ENCODE measurements around the gene INTS1.

Gene INTS1

DNA sequence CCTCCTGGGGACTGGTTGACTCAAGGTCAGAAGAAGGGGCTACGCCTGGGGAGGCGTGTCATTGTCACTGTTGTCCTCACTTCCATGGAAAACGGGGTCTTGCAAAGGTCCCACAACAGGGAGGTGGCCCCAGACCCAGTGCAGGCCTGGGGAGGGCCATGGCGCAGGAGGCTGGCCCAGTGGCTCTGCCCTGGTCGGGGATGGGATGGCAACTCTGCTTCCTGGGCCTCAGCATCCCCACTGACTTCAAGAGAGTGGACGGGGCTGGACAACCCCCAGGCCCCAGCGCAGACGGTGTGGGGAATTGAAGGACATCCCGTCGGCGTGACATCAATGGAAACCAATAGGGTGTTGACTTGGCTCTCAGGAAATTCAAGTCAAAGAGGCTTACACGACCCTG, 80.1 kb downstream of the INTS1 start:
- Histone ChIP-seq H3K18ac (ENCODE audit: low read depth in 1 of 2, low read length in 2 of 2) (no peak overlapping the region), H3K27me3 (ENCODE audit: control insufficient read depth in 1 of 2, insufficient read depth in 1 of 2, low read length in 2 of 2) (peaks cover 17 to 64% of the 10 kb centered on the region in 2 experiments), H3K9ac (ENCODE audit: low read length) (no peak overlapping the region), H2AK5ac (ENCODE audit: low read length, severe bottlenecking) (no peak overlapping the region), H3K27ac (ENCODE audit: low read length, poor library complexity, severe bottlenecking) (no peak overlapping the region), H3K79me1 (replicated peaks; ENCODE audit: low read length, poor library complexity, severe bottlenecking) (no peaks in the 10 kb centered on the region), H3K9me3 (ENCODE audit: control insufficient read depth, low read length) (no peaks in the 10 kb centered on the region), H2BK120ac (ENCODE audit: low read depth, low read length) (no peak overlapping the region), H4K91ac (ENCODE audit: low read length) (no peak overlapping the region), H3K36me3 (ENCODE audit: control insufficient read depth in 1 of 2, insufficient read depth in 2 of 2, low read depth in 1 of 2, low read length in 2 of 2) (no peaks in the 10 kb centered on the region), H2BK12ac (ENCODE audit: low read length in 2 of 2) (no peak overlapping the region), H3K14ac (ENCODE audit: low read length in 2 of 2) (no peak overlapping the region), H3K4me2 (ENCODE audit: low read length, poor library complexity, severe bottlenecking) (no peak overlapping the region), H3K4ac (ENCODE audit: low read depth in 1 of 2, low read length in 2 of 2) (no peak overlapping the region), H2AFZ (ENCODE audit: low read depth, low read length) (no peak overlapping the region), H3K23ac (ENCODE audit: low read length in 2 of 2) (no peak overlapping the region), H2BK5ac (ENCODE audit: low read depth, low read length, poor library complexity, severe bottlenecking) (no peak overlapping the region), H3K4me1 (ENCODE audit: control insufficient read depth, insufficient read depth, low read depth, low read length) (peaks cover 2% of the 10 kb centered on the region), H3K4me3 (ENCODE audit: insufficient read depth in 1 of 2, low read depth in 1 of 2, low read length in 2 of 2) (no peak overlapping the region), H4K8ac (ENCODE audit: low read length) (no peak overlapping the region), H2BK15ac (ENCODE audit: low read depth, poor library complexity, severe bottlenecking) (no peak overlapping the region)
- DNase-seq, result no peak
- 83% methylated on average over 12 of the region's 12 CpGs for WGBS

DNA sequence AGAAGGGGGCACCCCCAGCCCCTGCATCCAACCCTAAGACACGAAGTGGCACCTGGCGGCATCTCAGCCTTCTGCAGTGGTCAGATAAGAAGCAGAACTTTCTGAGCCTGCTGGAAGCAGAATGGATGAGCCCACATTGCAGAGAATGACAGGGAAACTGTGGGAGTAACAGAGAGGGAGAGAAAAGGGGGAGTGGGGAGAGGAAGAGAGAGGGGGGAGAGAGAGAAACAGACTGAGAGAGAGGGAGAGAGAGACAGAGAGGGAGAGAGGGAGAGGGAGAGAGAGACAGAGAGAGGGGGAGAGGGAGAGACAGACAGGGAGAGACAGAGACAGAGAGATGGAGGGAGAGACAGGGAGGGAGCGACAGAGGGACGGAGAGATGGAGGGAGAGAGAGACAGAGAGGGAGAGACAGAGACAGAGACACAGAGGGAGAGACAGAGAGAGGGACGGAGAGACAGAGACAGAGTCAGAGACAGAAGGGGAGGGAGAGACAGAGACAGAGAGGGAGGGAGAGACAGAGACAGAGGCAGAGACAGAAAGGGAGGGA, 80.9 kb downstream of the INTS1 start:
- no peak overlapping the region for H3K27ac ChIP-seq (ENCODE audit: low read length, poor library complexity, severe bottlenecking)
- H2AK5ac ChIP-seq (ENCODE audit: low read length, severe bottlenecking), result no peak overlapping the region
- H3K27me3 ChIP-seq (ENCODE audit: control insufficient read depth in 1 of 2, insufficient read depth in 1 of 2, low read length in 2 of 2), result peaks cover 17 to 62% of the 10 kb centered on the region in 2 experiments
- H2BK5ac ChIP-seq (ENCODE audit: low read depth, low read length, poor library complexity, severe bottlenecking), result no peak overlapping the region
- H3K14ac ChIP-seq (ENCODE audit: low read length in 2 of 2), result no peak overlapping the region
- no peak overlapping the region for H2BK120ac ChIP-seq (ENCODE audit: low read depth, low read length)
- peaks cover 2% of the 10 kb centered on the region for H3K4me1 ChIP-seq (ENCODE audit: control insufficient read depth, insufficient read depth, low read depth, low read length)
- no peak overlapping the region for H3K4ac ChIP-seq (ENCODE audit: low read depth in 1 of 2, low read length in 2 of 2)
- no peak overlapping the region for H3K23ac ChIP-seq (ENCODE audit: low read length in 2 of 2)
- 75% methylated on average over 5 of the region's 5 CpGs for WGBS
- H2BK15ac ChIP-seq (ENCODE audit: low read depth, poor library complexity, severe bottlenecking), result no peak overlapping the region
- no peak overlapping the region for H4K8ac ChIP-seq (ENCODE audit: low read length)
- H3K9me3 ChIP-seq (ENCODE audit: control insufficient read depth, low read length), result no peaks in the 10 kb centered on the region
- no peak overlapping the region for H4K91ac ChIP-seq (ENCODE audit: low read length)
- no peak overlapping the region for H3K4me3 ChIP-seq (ENCODE audit: insufficient read depth in 1 of 2, low read depth in 1 of 2, low read length in 2 of 2)
- no peaks in the 10 kb centered on the region for H3K36me3 ChIP-seq (ENCODE audit: control insufficient read depth in 1 of 2, insufficient read depth in 2 of 2, low read depth in 1 of 2, low read length in 2 of 2)
- no peaks in the 10 kb centered on the region for H3K79me1 ChIP-seq (replicated peaks; ENCODE audit: low read length, poor library complexity, severe bottlenecking)
- H3K4me2 ChIP-seq (ENCODE audit: low read length, poor library complexity, severe bottlenecking), result no peak overlapping the region
- no peak overlapping the region for H3K18ac ChIP-seq (ENCODE audit: low read depth in 1 of 2, low read length in 2 of 2)
- no peak overlapping the region for H2AFZ ChIP-seq (ENCODE audit: low read depth, low read length)
- H2BK12ac ChIP-seq (ENCODE audit: low read length in 2 of 2), result no peak overlapping the region
- H3K9ac ChIP-seq (ENCODE audit: low read length), result no peak overlapping the region
- DNase-seq, result no peak

DNA sequence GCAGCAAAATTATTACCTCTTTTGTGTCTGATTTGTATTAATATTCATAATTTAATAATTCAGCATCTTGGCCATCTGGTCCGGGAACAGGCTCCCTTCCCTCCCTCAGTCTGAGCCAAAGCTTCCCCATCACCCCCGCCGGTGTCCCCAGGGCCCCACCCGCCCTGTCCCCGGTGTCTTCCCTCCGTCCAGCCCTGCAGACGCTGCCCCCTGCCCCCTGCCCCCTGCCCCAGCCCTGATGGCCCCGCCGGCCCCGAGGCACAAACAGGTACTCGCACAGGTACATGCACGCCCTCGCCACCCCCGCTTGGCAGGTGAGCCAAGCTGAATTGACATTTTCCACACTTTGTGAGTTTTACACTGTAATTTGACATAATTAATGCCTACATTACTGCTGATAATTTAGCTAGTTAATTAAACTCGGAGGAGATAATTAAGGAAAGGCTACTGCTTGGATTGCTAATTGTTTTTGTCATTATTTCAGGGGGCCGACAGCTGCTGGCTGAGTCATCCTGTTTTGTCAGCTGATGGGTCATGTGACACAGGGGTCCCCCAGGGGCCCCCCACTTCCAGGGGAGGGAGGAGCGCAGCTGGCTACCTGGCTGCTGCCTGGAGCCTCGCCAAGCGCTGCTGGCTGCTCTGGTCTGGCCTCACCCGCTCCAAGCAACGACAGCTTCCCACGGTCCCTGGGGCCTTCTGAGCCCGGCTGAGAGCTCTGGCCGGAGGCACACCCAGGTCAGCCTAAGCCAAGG, 81.5 kb downstream of the INTS1 start:
- Histone ChIP-seq H4K91ac (ENCODE audit: low read length) (no peak overlapping the region), H2BK15ac (ENCODE audit: low read depth, poor library complexity, severe bottlenecking) (no peak overlapping the region), H3K36me3 (ENCODE audit: control insufficient read depth in 1 of 2, insufficient read depth in 2 of 2, low read depth in 1 of 2, low read length in 2 of 2) (no peaks in the 10 kb centered on the region), H3K18ac (ENCODE audit: low read depth in 1 of 2, low read length in 2 of 2) (no peak overlapping the region), H3K14ac (ENCODE audit: low read length in 2 of 2) (no peak overlapping the region), H2BK12ac (ENCODE audit: low read length in 2 of 2) (no peak overlapping the region), H3K4me1 (ENCODE audit: control insufficient read depth, insufficient read depth, low read depth, low read length) (peaks cover 2% of the 10 kb centered on the region), H3K27ac (ENCODE audit: low read length, poor library complexity, severe bottlenecking) (no peak overlapping the region), H3K4me2 (ENCODE audit: low read length, poor library complexity, severe bottlenecking) (no peak overlapping the region), H2AK5ac (ENCODE audit: low read length, severe bottlenecking) (no peak overlapping the region), H3K9ac (ENCODE audit: low read length) (no peak overlapping the region), H2AFZ (ENCODE audit: low read depth, low read length) (no peak overlapping the region), H2BK5ac (ENCODE audit: low read depth, low read length, poor library complexity, severe bottlenecking) (no peak overlapping the region), H3K23ac (ENCODE audit: low read length in 2 of 2) (no peak overlapping the region), H4K8ac (ENCODE audit: low read length) (no peak overlapping the region), H3K79me1 (replicated peaks; ENCODE audit: low read length, poor library complexity, severe bottlenecking) (no peaks in the 10 kb centered on the region), H3K27me3 (ENCODE audit: control insufficient read depth in 1 of 2, insufficient read depth in 1 of 2, low read length in 2 of 2) (peaks cover 17 to 67% of the 10 kb centered on the region in 2 experiments), H3K4ac (ENCODE audit: low read depth in 1 of 2, low read length in 2 of 2) (no peak overlapping the region), H2BK120ac (ENCODE audit: low read depth, low read length) (no peak overlapping the region), H3K4me3 (ENCODE audit: insufficient read depth in 1 of 2, low read depth in 1 of 2, low read length in 2 of 2) (no peak overlapping the region), H3K9me3 (ENCODE audit: control insufficient read depth, low read length) (no peaks in the 10 kb centered on the region)
- DNase-seq, result no peak
- WGBS, result 47% methylated on average over 17 of the region's 24 CpGs

DNA sequence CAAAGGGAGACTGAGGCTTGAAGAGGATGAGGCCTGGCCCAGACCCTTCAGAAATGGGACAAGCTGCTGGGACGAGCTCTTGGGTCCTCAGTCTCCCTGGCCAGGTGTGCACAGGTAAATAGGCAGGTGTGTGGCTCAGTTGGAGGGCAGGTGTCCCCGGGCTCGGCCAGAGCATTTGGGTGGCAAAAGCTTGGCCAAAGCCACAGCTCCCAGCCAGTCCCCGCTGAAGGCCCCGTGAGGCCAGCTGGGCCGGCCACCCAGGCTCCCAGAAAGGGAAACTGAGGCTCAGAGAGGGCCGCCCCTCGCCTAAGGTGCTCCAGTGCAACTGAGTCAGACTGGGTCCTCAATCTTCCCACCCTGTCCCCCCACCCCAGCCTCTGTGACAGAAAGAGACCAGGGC, 82.2 kb downstream of the INTS1 start:
- H3K79me1 ChIP-seq (replicated peaks; ENCODE audit: low read length, poor library complexity, severe bottlenecking), result no peaks in the 10 kb centered on the region
- WGBS, result 92% methylated on average over 8 of the region's 8 CpGs
- no peaks in the 10 kb centered on the region for H3K36me3 ChIP-seq (ENCODE audit: control insufficient read depth in 1 of 2, insufficient read depth in 2 of 2, low read depth in 1 of 2, low read length in 2 of 2)
- H3K4ac ChIP-seq (ENCODE audit: low read depth in 1 of 2, low read length in 2 of 2), result no peak overlapping the region
- peaks cover 17 to 67% of the 10 kb centered on the region in 2 experiments for H3K27me3 ChIP-seq (ENCODE audit: control insufficient read depth in 1 of 2, insufficient read depth in 1 of 2, low read length in 2 of 2)
- no peak overlapping the region for H3K9ac ChIP-seq (ENCODE audit: low read length)
- H3K4me2 ChIP-seq (ENCODE audit: low read length, poor library complexity, severe bottlenecking), result no peak overlapping the region
- no peak overlapping the region for H3K27ac ChIP-seq (ENCODE audit: low read length, poor library complexity, severe bottlenecking)
- H2AK5ac ChIP-seq (ENCODE audit: low read length, severe bottlenecking), result no peak overlapping the region
- H3K14ac ChIP-seq (ENCODE audit: low read length in 2 of 2), result no peak overlapping the region
- H2BK5ac ChIP-seq (ENCODE audit: low read depth, low read length, poor library complexity, severe bottlenecking), result no peak overlapping the region
- no peaks in the 10 kb centered on the region for H3K9me3 ChIP-seq (ENCODE audit: control insufficient read depth, low read length)
- no peak overlapping the region for H2AFZ ChIP-seq (ENCODE audit: low read depth, low read length)
- no peak overlapping the region for H4K91ac ChIP-seq (ENCODE audit: low read length)
- H3K4me1 ChIP-seq (ENCODE audit: control insufficient read depth, insufficient read depth, low read depth, low read length), result peaks cover 5% of the 10 kb centered on the region
- no peak overlapping the region for H2BK120ac ChIP-seq (ENCODE audit: low read depth, low read length)
- no peak overlapping the region for H3K4me3 ChIP-seq (ENCODE audit: insufficient read depth in 1 of 2, low read depth in 1 of 2, low read length in 2 of 2)
- H3K23ac ChIP-seq (ENCODE audit: low read length in 2 of 2), result no peak overlapping the region
- H3K18ac ChIP-seq (ENCODE audit: low read depth in 1 of 2, low read length in 2 of 2), result no peak overlapping the region
- H4K8ac ChIP-seq (ENCODE audit: low read length), result no peak overlapping the region
- no peak overlapping the region for H2BK15ac ChIP-seq (ENCODE audit: low read depth, poor library complexity, severe bottlenecking)
- H2BK12ac ChIP-seq (ENCODE audit: low read length in 2 of 2), result no peak overlapping the region
- no peak for DNase-seq

Measured in mesenchymal stem cell (in vitro differentiated cells and primary cell).